ENCODE results near the gene SRMS.

SRMS gene

DNA sequence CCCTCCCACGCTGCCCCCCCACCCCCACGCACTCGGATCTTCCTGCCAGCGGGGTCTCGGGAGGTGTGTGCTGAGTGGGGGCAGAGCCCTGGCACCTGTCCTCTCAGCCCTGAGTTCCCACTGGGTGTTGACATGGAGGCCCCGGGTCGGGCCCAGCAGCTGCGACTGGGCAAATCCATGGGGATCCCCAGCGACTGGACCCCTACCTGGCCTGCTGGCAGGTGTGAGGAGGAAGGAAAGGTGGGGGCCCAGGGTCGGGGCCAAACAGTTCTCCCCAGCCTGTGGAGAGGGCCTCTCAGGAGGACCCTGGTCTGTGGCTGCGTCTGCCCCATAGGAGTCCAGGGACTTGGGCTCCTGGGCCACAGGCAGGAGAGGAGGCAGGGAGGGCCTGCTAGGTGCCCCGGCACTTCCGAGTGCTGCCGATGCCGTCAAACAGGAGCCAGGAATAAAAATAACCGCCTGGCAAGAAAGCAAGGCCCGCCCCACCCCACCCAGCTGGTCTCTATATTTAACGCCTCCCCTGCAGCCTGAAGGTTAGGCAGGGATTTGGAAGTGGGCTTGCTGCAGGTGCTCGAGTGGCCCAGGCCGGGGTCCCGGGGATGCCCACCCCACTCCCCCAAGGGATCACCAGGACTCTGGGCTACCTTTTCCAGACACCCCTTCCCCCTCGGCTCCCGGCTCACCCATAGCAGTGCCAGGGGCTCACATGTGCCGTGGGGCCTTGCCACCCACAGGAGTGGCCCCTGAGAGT is 47.2 kb downstream of the SRMS start:
- DNase-seq = no peak

DNA sequence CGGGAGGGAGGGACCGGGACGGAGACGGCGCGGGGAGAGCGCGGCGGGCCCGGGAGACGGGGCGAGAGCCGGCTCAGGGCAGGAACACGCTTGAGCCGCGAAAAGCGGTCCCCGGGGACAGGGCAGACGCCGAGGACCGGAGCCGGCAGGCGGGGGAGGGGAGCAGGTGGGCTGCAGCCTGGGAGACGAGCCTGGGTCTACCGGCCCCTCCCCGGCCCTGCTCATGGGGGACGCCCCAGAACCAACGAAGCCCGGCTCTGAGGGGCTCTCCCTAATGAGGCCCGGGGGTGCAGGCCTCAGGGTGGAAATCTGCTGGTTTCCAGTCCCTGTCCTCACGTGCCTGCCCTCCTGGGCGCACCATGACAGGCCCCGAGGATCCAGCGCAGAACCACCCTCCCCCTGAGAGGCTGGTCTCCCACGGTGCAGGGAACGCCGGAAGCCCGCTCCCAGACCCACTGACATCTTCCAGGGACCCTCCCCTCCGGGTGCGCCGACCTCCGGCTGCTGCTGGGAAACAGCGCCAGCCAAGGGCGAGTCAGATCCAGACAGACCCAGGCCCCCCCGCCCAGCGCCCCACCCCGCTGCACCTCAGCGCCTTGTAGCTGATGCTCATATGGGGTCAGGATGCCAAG is 48.1 kb downstream of the SRMS start:
- DNase-seq = no peak

DNA sequence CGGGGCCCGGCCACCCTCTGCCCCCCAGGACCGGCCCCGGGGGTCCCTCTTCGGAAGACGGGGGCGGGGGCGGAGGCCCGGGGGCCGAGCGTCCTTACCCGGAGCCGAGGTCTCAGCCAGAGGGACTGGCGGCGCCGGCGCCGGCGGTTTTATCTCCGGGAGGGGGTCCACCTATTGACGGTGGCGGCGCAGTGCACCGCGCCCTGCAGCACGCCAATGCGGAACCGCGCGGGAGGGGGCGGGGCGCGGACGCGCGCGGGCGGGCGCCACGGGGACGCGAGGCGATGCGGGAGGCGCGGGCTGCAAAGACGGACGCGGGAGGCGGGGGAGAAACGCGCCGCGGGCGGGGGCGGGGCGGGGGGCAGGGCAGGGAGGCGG is 48.6 kb downstream of the SRMS start, which contains the start of gene EEF1A2:
TSS of gene EEF1A2 (minus strand) at position 124 of the 378 bp plus-strand sequence. CDS start 1,320 bp downstream, outside the sequence.
- no peak for DNase-seq

DNA sequence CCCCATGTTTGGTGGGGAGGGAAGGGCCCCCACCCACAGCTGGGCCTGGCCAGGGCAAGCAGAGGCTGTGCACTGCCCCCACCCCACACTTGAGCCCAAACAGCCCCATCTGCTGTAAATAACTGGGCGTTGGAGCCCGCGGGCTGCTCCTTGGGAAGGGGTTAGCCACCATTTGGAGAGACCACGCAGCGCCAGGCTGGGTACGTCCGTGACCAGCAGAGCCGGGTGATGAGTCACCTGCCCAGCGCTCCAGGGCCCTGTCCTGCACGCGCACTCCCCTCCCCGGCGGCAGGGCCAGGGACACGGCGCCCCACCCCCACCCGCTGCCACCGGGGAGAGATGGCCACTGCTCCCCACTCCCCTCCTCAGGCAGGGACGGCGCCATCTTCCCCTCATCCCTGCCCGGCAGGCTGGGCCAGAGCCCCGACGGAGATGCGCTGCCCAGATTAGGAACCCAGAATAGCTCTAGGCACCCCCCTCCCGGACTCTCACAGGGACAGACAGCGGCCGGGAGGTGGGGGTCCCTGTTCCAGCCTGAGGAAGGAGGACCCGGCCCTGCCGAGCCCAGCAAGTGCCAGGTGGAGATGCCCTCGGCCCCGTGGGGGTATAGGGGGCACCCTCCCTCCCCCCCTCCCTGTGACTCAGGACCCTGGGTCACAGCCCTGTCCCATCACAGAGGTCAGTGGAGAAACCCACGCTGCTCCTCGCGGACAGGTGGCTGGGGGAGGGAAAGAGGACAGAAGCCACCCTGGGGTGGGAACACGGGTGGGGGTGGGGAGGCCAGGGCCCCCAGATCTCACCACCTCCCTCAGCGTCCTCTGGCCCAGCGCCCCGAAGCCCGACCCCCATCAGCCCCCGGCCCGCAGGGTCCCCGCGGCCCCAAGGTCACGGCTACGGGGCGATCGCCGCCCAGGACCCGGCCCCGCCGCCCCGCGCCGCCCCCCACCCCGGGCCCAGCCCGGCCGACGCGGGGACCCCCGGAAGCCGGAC is 49.3 kb downstream of the SRMS start:
- DNase-seq = no peak

DNA sequence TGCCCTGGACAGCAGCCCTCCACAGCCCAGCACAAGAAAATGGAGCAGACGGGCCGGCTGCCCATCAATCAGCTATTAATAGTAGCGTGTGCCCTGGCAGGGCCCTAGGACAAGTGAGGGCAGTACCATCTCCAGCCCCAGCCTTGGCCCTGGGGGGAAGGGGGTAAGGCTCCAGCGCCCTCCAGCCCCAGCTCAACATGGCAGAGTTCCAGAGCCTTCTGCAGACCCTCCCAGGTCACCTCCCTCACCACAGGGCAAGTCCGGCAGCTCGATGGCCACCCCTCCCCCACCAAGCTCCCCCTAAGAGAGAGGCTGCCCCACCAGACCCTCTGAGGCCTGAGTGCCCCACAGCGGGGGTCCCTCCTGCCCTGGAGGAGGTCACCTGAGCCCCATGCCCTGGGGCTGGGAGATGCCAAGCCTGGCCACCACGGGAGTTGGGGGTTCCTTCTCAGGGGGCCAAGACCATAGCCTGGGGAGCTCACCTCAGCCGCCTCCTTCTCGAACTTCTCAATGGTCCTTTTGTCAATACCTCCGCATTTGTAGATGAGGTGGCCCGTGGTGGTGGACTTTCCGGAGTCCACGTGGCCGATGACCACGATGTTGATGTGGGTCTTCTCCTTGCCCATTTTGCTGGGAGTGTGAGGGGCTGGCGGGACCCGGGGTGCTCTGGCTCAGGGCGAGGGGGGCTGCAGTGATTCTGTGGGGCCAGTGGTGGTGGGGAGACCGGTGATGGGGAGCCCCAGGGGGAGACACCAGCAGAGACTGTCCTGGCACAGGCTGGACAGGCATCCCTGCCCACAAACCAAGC is 50.2 kb downstream of the SRMS start:
- DNase-seq = no peak

DNA sequence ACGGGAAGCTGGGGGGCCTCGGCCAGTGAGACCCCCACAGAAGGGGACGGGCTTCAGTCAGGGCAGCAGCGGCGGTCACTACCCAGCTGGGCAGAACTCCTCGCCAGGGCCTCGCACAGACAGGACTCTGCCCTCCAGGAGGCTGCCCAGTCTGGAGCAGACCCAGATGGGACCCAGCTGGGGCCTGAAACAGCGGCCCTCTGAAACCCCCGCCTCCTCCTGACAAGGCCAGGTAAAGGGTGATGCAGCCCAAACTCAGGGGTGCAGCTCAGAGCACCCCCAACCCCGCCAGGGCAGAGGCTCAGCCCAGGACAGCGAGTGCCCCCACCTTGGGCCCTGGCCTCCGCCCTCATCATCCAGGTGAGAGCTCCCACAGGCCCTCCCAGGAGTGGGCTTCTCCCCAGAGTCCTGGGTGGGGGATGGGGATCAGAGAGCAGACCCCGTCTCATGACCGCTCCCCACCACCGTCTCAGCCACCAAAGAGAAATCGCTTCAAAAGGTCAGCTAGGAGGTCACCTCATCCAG is 50.9 kb downstream of the SRMS start:
- DNase-seq = no peak

DNA sequence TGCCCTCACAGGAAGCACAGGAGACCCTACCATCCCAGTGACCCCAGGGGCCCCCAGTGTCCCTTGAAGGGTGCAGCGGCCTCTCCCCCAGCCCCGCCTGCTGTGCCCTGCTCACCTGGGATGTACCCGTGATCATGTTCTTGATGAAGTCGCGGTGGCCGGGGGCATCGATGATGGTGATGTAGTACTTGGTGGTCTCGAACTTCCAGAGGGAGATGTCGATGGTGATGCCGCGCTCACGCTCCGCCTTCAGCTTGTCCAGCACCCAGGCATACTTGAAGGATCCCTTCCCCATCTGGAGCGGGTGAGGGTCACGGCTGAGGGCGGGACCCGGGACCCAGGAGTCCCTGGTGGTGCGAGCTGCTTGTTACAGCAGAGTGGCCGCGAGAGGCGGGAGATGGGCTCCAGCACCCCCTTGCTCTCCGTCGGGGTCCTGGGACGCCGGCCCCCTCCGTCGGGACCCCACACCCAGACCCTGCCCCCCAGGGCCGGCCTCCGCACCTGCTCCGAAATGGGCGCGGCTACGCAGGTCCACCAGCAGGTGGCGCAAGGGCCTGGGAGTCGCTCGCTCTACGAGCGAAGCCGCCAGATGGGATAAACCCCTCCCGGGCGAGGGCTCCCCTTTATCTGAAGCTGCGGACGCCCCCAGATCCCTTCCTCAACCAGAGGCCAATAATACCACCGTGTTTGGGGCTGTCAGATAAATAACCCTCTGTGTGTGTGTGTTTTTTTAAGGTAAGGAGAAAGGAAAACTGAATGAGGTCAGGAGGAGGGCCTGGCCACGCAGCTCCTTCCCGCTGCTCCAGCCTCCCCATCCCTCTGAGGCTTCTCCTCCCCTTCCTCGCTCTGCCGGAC is 51.6 kb downstream of the SRMS start:
- no peak for DNase-seq

DNA sequence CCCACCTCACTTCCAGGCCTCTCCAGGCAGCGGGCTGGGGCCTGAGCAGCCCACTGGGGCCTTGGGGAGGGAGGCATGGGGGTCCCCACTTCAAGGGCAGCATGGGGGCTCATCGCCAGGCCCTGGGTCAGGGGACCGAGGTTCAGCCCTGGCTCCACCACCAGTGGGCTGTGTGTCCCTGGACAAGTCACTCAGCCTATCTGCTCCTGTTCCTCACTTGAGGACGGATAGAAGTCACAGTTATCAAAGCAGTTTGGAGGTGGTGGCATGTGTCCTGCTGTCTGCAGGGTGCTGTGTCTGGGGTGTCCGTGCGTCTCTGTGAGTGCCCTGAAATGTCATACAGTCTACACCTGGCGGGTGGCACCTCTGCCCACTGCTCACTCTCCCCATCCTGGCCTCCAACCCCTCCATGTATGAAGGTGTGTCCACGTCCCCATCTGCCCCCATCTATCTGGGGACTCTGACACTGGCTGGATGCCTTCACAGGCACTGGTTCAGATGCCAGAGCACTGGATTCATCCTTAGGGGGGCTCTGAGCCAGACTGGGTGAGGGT is 52.3 kb downstream of the SRMS start:
- DNase-seq = no peak

DNA sequence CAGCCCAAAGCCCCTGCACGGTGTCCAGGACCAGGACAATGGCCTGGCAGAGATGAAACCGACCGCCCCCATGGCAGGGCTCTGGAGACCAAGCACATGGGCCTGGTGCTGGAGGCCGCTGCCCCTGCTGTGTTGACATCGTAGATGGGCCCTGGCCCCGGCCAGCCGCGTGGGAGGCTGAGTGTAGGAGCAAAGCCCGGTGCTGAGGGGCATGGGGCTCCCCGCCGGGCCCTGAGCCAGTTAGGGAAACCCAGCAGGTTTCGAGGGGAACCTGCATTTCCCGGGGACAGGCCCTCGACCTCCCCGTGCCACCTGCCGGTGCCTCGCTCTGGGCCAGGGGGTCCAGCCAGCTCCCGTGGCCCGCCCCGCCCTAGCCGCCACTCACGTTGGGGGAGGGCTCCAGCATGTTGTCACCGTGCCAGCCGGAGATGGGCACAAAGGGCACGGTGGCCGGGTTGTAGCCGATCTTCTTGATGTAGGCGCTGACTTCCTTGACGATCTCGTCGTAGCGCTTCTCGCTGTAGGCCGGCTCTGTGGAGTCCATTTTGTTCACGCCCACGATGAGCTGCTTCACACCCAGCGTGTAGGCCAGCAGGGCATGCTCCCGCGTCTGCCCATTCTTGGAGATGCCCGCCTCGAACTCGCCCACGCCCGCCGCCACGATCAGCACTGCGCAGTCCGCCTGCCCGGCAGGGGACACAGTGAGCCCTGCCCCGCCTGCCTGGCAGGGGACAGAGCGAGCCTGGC is 53.0 kb downstream of the SRMS start:
- DNase-seq = no peak

DNA sequence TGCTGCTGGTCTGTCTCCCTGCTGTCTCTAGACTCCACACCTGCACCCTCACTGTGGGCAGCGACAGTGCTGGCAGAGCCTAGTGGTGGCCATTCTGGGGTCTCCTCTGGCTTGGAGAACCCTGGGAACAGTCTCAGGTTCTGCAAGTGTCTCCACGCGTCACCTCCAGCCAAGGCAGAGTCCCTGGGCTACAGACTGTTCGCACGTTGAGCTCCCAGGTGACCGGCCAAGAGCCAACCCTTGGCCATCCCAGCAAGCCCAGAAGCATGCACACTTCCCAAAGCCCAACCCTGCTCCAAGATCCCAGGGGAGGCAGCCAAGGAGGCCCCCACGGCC is 53.5 kb downstream of the SRMS start:
- no peak for DNase-seq

DNA sequence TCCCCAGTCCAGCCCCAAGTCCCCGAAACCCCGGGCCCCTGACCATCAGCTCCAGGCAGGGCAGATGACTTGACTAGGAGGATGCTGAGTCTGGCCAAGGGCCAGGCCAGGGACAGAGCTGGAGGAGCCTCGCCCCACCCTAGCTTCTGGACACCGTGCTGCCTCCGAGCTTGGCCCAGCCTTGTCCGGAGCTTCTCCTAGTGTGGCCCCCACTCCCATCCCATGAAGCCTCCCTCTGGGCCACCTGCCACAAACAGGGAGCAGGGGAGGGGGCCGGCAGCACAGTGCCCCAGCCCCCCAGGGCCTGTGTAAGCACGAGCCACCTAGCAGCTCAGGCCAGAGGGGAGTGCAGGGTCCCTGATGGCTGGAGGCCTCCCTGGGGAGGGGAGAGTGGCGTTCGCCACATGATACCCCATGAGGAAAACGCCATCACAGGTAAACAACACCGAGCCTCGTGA is 54.0 kb downstream of the SRMS start:
- DNase-seq = no peak

DNA sequence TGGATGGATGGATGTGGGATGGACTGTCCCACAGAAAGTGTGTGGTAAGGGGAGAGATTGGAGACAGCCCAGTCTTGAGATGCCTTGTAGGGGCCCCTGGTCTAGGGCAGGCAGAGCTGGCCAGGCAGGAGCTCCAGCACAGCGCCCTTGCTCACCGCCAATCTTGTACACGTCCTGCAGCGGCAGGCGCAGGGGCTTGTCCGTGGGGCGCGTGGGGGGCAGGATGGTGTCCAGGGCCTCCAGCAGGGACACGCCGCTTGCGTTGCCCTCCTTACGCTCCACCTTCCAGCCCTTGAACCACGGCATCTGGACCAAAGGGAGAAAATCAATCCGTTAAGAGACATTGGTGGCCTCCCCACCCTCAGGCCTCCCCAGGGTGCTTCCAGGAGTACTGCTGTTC is 54.6 kb downstream of the SRMS start:
- no peak for DNase-seq

DNA sequence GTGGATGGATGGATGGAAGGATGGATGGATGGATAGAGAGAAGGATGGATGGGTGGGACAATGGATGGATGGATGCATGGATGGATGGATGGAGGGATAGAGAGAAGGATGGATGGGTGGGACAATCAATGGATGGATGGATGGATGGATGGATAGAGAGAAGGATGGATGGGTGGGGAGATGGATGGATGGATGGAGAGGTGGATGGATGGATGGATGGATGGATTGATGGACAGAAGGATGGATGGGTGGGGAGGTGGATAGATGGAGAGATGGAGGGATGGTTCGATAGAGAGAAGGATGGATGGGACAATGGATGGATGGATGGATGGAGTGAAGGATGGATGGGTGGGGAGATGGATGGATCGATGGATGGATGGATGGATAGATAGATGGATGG is 55.0 kb downstream of the SRMS start:
- DNase-seq = no peak

DNA sequence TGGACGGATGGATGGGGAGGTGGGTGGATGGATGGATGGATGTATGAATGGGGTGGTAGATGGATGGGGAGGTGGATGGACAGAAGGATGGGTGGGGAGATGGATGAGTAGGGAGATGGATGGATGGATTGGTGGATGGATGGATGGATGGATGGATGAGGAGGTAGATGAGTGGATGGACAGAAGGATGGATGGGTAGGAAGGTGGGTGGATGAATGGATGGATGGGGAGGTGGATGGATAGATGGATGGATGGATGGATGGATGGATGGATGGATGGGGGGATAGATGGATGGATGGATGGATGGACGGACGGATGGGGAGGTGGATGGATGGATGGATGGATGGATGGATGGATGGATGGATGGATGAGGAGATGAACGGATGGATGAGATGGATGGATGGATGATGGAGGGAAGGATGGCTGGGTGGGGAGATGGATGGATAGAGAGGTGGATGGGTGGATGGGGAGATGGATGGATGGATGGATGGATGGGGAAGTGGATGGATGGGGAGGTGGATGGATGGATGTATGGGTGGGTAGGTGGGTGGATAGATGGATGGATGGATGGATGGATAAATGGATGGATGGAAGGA is 55.8 kb downstream of the SRMS start:
- DNase-seq = no peak

DNA sequence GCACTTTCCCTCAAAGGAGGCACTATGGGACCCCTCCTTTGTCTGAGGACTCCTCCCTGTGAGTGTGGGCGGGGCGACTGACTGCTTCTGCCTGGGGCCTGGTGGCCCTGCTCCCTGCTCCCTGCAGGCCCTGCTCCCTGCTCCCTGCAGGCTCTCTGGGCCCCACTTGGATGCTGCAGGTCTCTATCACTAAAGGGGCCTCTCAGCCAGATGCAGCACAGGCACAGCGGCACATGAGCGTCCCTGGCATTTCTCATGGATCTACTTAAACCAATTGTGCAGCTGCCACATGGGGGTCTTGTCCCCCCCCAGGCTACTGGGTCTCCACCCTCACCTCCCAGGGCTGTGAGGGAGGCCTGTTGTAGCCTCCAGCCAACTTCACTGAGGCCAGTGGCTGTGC is 56.5 kb downstream of the SRMS start:
- no peak for DNase-seq

All from left hindlimb (tissue), 1 donor.